ENCODE measurements around the gene BICRAL.

Gene BICRAL

GRCh38 chr6:42817907-42818306, 36.1 kb downstream of the BICRAL start:
- H3K27ac Mint-ChIP-seq, result peak overlapping the region; percentile 54 to 62
- H3K4me3 Mint-ChIP-seq, result no peak overlapping the region
- H3K27me3 Mint-ChIP-seq, result no peaks in the 10 kb centered on the region
- no peak for ATAC-seq (replicated peaks)
- H3K36me3 Mint-ChIP-seq (ENCODE audit: insufficient read depth), result peaks cover 32% of the 10 kb centered on the region
- no peak for DNase-seq
- H3K9me3 Mint-ChIP-seq, result no peaks in the 10 kb centered on the region
- H3K4me1 Mint-ChIP-seq (ENCODE audit: low read depth in 2 of 2), result peaks cover 17 to 37% of the 10 kb centered on the region in 2 donors

- H3K27ac Mint-ChIP-seq, result peak overlapping the region; percentile 62 to 65
- no peaks in the 10 kb centered on the region for H3K9me3 Mint-ChIP-seq
- H3K4me1 Mint-ChIP-seq (ENCODE audit: low read depth in 2 of 2), result peaks cover 17 to 37% of the 10 kb centered on the region in 2 donors
- H3K27me3 Mint-ChIP-seq, result no peaks in the 10 kb centered on the region
- no peak overlapping the region for H3K4me3 Mint-ChIP-seq
- ATAC-seq (replicated peaks) (no peak), DNase-seq (no peak)
- H3K36me3 Mint-ChIP-seq (ENCODE audit: insufficient read depth), result peaks cover 35% of the 10 kb centered on the region
Measured at GRCh38 chr6:42818416-42818815, 36.6 kb downstream of the BICRAL start.

DNA sequence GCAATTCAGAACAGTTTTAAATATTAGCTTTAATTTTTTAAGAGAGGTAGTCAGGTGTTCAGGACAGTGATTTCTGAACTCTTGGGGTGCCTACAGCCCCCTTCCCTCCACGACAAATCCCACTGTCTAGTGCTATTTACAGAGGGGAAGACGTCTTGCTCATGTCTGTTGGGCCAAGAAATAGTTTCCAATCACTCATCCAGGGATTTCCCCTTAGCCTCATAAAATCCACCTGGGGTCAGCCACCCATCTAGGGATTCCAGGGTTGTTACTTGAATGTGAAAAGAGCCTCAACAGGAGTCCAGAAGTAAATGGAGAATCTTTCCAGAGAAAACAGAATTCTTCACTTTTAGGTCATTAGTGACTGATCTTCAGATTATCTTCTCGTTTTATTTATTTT, 37.0 kb downstream of the BICRAL start:
- Mint-ChIP-seq H3K36me3 (ENCODE audit: insufficient read depth) (peaks cover 35% of the 10 kb centered on the region), H3K9me3 (no peaks in the 10 kb centered on the region), H3K4me1 (ENCODE audit: low read depth in 2 of 2) (peaks cover 17 to 37% of the 10 kb centered on the region in 2 donors), H3K27me3 (no peaks in the 10 kb centered on the region), H3K4me3 (no peak overlapping the region), H3K27ac (peak overlapping the region; percentile 62 to 65)
- DNase-seq (no peak), ATAC-seq (replicated peaks) (no peak)

- H3K9me3 Mint-ChIP-seq, result no peaks in the 10 kb centered on the region
- ATAC-seq (replicated peaks) (peak; percentile 97), DNase-seq (peak; percentile 2 to 19 (median 9))
- H3K27me3 Mint-ChIP-seq, result no peaks in the 10 kb centered on the region
- peaks cover 43% of the 10 kb centered on the region for H3K36me3 Mint-ChIP-seq (ENCODE audit: insufficient read depth)
- peak overlapping the region; percentile 11 to 27 for H3K4me3 Mint-ChIP-seq
- peaks cover 17 to 37% of the 10 kb centered on the region in 2 donors for H3K4me1 Mint-ChIP-seq (ENCODE audit: low read depth in 2 of 2)
- peak overlapping the region; percentile 79 to 84 for H3K27ac Mint-ChIP-seq
Measured at GRCh38 chr6:42819803-42820511, 38.1 kb downstream of the BICRAL start.

DNA sequence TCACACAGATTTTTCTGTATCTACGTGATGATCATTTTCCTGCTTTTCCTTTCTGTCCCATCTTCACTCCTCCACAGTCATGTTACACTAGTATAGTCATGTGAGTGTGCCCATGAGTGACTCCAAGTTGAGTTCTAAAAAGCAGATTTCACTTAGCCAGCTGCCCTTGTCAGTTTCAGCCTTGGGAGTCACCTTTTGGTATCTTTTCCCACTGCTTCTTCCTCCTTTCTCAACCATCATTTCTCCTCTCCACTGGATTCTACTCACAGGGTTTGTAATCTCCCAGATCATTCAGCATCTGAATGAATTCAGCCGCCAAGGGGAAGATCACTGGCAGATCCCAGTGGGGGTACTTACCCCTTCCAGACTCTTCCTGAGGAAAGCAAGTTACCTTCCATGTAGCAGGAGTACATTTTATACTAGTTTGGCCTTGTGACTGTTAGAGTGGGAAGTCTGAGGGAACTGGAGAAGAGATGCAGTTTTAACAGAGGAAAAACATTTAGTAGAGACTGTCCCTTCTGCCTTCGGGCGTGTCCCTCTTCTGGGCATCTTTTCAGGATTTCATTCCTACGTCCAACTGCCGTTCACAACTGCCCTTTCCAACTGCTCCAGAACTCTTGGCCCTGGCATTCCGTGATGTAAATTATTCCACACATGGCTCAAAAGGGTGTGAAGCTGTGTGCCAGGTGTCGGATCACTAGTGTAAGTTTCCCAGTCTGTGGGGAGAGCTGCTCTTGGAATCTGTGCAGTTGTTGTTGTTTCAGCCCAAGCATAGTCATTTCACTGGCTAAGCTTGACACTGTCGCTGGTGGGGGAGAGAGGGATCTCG, 38.9 kb downstream of the BICRAL start:
- Mint-ChIP-seq H3K9me3 (no peaks in the 10 kb centered on the region), H3K36me3 (ENCODE audit: insufficient read depth) (peaks cover 48% of the 10 kb centered on the region), H3K4me1 (ENCODE audit: low read depth in 2 of 2) (peaks cover 17 to 37% of the 10 kb centered on the region in 2 donors), H3K27me3 (no peaks in the 10 kb centered on the region), H3K27ac (peak overlapping the region; percentile 44 to 84), H3K4me3 (no peak overlapping the region)
- ATAC-seq (replicated peaks) (no peak), DNase-seq (no peak)

DNA sequence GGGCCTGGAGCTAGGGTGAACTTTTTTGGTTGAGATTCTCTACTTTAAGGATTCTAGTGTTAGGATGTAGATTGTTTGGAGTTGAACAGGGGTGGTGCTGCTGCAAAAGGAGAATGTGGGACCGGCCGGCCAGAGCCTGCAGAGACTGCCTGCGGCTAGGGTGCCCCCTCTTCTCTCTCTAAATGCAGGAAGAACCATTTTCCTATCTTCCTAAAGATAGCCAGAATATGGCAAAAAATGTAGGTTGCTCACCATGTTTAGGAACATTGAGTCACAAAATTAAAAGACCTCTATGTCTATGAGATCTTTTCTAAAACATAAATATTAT, 39.5 kb downstream of the BICRAL start:
- H3K4me3 Mint-ChIP-seq, result no peak overlapping the region
- peaks cover 48% of the 10 kb centered on the region for H3K36me3 Mint-ChIP-seq (ENCODE audit: insufficient read depth)
- DNase-seq, result no peak
- peak overlapping the region in 1 of 2 donors; percentile 84 for H3K27ac Mint-ChIP-seq
- no peaks in the 10 kb centered on the region for H3K27me3 Mint-ChIP-seq
- no peak for ATAC-seq (replicated peaks)
- H3K4me1 Mint-ChIP-seq (ENCODE audit: low read depth in 2 of 2), result peaks cover 17 to 37% of the 10 kb centered on the region in 2 donors
- no peaks in the 10 kb centered on the region for H3K9me3 Mint-ChIP-seq

GRCh38 chr6:42821846-42822245, 40.0 kb downstream of the BICRAL start:
- Mint-ChIP-seq H3K36me3 (ENCODE audit: insufficient read depth) (peaks cover 47% of the 10 kb centered on the region), H3K27me3 (no peaks in the 10 kb centered on the region), H3K4me3 (no peak overlapping the region), H3K4me1 (ENCODE audit: low read depth in 2 of 2) (peaks cover 17 to 33% of the 10 kb centered on the region in 2 donors), H3K9me3 (no peaks in the 10 kb centered on the region), H3K27ac (peak overlapping the region; percentile 49 to 84)
- ATAC-seq (replicated peaks) (no peak), DNase-seq (no peak)

GRCh38 chr6:42829561-42830092, 47.8 kb downstream of the BICRAL start:
- Mint-ChIP-seq H3K36me3 (ENCODE audit: insufficient read depth) (peaks cover 63% of the 10 kb centered on the region), H3K4me1 (ENCODE audit: low read depth in 2 of 2) (peaks cover 7 to 17% of the 10 kb centered on the region in 2 donors), H3K27ac (peak overlapping the region; percentile 45 to 46), H3K4me3 (no peak overlapping the region), H3K27me3 (no peaks in the 10 kb centered on the region), H3K9me3 (no peaks in the 10 kb centered on the region)
- no peak for ATAC-seq (replicated peaks)
- DNase-seq, result no peak

- peaks cover 7 to 24% of the 10 kb centered on the region in 2 donors for H3K4me1 Mint-ChIP-seq (ENCODE audit: low read depth in 2 of 2)
- no peak for ATAC-seq (replicated peaks)
- no peaks in the 10 kb centered on the region for H3K27me3 Mint-ChIP-seq
- no peak for DNase-seq
- peak overlapping the region; percentile 26 to 45 for H3K27ac Mint-ChIP-seq
- H3K36me3 Mint-ChIP-seq (ENCODE audit: insufficient read depth), result peaks cover 53% of the 10 kb centered on the region
- H3K9me3 Mint-ChIP-seq, result no peaks in the 10 kb centered on the region
- no peak overlapping the region for H3K4me3 Mint-ChIP-seq
Measured at GRCh38 chr6:42831237-42831636, 49.4 kb downstream of the BICRAL start.

GRCh38 chr6:42834056-42834455, 52.2 kb downstream of the BICRAL start:
- no peak overlapping the region for H3K27ac Mint-ChIP-seq

GRCh38 chr6:42841844-42842584, 60.2 kb downstream of the BICRAL start:
- no peak for ATAC-seq (replicated peaks)
- H3K4me1 Mint-ChIP-seq (ENCODE audit: low read depth in 2 of 2), result peaks cover 3 to 20% of the 10 kb centered on the region in 2 donors
- H3K4me3 Mint-ChIP-seq, result no peak overlapping the region
- H3K27ac Mint-ChIP-seq, result peak overlapping the region; percentile 3 to 34
- H3K36me3 Mint-ChIP-seq (ENCODE audit: insufficient read depth), result peaks cover 27% of the 10 kb centered on the region
- no peaks in the 10 kb centered on the region for H3K9me3 Mint-ChIP-seq
- H3K27me3 Mint-ChIP-seq, result no peaks in the 10 kb centered on the region
- no peak for DNase-seq

More at GRCh38 chr6:42834056-42834455, 52.2 kb downstream of the BICRAL start:
- no peak overlapping the region for H3K4me3 Mint-ChIP-seq
- peaks cover 3 to 24% of the 10 kb centered on the region in 2 donors for H3K4me1 Mint-ChIP-seq (ENCODE audit: low read depth in 2 of 2)
- H3K36me3 Mint-ChIP-seq (ENCODE audit: insufficient read depth), result peaks cover 45% of the 10 kb centered on the region
- no peak for ATAC-seq (replicated peaks)
- no peaks in the 10 kb centered on the region for H3K27me3 Mint-ChIP-seq
- H3K9me3 Mint-ChIP-seq, result no peaks in the 10 kb centered on the region
- no peak for DNase-seq

- no peak overlapping the region for H3K27ac Mint-ChIP-seq
- no peak overlapping the region for H3K4me3 Mint-ChIP-seq
- ATAC-seq (replicated peaks), result no peak
- no peaks in the 10 kb centered on the region for H3K27me3 Mint-ChIP-seq
- H3K4me1 Mint-ChIP-seq (ENCODE audit: low read depth in 2 of 2), result peaks cover 3 to 20% of the 10 kb centered on the region in 2 donors
- H3K9me3 Mint-ChIP-seq, result no peaks in the 10 kb centered on the region
- peaks cover 35% of the 10 kb centered on the region for H3K36me3 Mint-ChIP-seq (ENCODE audit: insufficient read depth)
- no peak for DNase-seq
Measured at GRCh38 chr6:42845327-42845694, 63.5 kb downstream of the BICRAL start.

DNA sequence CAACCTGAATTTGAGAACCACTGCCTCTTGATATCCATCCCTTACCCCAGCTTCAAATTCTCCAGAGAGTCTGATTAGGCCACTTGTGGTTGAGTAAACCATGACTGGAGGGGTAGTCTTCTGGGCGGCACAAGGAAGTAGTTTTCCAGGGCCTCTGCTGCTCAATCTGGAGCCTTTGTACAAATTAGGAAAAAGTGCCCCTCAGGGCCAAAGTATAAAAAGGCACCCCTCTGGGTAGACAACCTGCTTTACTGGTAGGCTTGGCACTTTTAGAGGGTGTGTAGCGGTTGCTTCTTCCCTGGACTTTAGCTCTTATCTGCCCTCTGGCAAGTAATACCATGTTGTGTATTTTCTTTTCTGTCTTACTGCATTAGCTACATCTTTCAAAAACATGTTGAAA, 64.7 kb downstream of the BICRAL start:
- peaks cover 3 to 18% of the 10 kb centered on the region in 2 donors for H3K4me1 Mint-ChIP-seq (ENCODE audit: low read depth in 2 of 2)
- ATAC-seq (replicated peaks) (no peak), DNase-seq (no peak)
- H3K4me3 Mint-ChIP-seq, result no peak overlapping the region
- H3K36me3 Mint-ChIP-seq (ENCODE audit: insufficient read depth), result peaks cover 39% of the 10 kb centered on the region
- no peaks in the 10 kb centered on the region for H3K27me3 Mint-ChIP-seq
- H3K9me3 Mint-ChIP-seq, result no peaks in the 10 kb centered on the region
- peak overlapping the region in 1 of 2 donors; percentile 62 for H3K27ac Mint-ChIP-seq

Data from effector memory CD8-positive, alpha-beta T cell (primary cell).